Anterior cingulate cortex (tissue), 58 donors: ENCODE data around the gene TMCC2.
A peak's percentile ranks its signal among the peaks of the same experiment; 100 is the strongest.
"Not testable (repeated sequence)": the region's sequence is repeated elsewhere in the genome, so short reads cannot be mapped to it uniquely, and the experiment has no call there.

Source experiments
- DNase-seq, 58 donors: peaks; one replicate each; lab custom pipeline; 2025; lab: John Stamatoyannopoulos, UW

Gene TMCC2

DNA sequence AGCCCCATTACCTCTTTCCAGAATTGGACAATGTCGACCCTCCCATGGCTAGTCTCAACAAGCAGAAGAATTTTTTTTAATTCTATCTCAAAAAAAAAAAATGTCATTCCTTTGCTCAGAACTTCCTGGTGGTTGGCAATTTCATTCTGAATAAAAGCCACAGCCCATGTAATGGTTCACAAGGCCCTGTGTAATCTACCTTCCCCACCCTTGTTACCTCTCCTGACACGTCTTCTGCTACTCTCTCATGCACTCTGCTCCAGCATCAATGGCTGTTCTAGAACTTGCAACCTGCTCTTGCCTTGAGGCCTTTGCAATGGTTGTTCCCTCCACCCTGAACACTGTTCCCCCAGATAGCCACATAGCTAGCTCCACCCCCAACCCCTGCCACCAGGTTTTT is 68.4 kb downstream of the TMCC2 start:
- DNase-seq: no peak

DNA sequence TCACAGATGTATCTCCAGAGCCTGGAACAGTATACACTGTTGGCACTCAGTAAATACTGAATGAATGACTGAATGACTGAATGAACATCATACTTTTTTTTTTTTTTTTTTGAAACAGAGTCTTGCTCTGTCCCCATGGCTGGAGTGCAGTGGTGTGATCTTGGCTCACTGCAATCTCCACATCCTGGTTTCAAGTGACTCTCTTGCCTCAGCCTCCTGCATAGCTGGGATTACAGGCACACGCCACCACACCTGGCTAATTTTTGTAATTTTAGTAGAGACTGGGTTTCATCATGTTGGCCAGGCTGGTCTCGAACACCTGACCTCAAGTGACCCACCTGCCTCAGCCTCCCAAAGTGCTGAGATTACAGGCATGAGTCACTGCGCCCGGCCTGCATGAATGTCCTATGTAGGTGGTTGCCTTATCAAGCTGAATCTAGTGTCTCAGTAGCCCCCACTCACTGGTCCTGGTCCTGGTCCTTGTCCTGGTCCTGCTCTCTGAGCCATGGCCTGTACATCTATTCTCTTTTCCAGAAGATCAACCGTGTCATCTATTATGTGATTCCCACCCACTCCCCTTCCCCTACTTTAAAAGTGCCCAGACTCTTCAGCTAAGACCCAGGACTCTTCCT is 69.9 kb downstream of the TMCC2 start:
- not testable (repeated sequence) for DNase-seq

DNA sequence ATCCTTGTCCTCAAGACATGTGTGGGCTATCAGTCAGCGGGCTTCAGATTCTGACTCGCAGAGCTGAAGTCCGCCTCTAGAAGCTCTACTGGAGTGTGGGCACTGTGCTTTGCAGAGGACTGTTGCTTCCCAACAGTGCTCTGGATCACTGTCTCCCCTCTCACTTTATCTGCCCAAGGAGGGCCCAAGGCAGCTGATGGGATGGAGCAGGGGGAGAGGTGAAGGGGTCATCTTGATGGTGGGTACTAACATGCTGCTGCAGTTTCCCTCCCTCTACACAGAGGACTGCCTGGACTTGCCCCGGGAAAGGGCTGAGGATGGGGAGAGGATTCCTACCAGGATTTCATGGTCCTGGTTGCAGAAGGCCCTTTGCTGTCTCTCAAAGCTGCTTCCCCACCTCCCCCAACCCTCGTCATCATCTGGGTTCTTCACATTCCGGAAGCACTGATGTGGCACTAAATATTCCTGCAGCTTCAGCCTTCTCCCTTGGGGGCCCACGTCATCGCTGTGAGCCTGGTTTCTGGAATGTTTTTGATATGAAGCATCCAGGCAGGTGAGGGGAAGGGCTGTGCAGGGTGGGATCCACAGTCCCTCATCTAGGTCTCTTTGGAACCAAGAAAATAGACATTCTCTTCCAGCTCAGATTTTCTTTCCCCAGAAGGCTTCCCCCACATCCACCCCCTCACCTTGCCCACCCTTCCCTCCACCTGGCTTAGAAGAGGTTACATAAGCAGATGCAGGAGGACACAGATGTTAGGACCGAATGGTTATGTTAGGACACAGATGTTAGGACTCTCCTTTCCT is 70.6 kb downstream of the TMCC2 start:
- peak in 1 of 58 donors; percentile 26 for DNase-seq

DNA sequence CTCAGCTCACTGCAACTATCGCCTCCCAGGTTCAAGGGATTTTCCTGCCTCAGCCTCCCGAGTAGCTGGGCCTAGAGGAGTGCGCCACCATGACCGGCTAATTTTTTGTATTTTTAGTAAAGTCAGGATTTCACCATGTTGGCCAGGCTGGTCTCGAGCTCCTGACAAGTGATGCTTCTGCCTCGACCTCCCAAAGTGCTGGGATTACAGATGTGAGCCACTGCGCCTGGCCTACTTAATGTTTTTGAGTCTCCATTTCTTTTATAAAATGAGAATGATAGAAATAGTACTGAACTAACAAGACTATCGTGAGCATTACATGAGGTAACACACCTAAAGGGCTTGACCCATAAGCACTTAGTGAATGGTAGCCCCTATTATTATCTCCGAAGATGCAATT is 72.4 kb downstream of the TMCC2 start:
- DNase-seq: no peak

DNA sequence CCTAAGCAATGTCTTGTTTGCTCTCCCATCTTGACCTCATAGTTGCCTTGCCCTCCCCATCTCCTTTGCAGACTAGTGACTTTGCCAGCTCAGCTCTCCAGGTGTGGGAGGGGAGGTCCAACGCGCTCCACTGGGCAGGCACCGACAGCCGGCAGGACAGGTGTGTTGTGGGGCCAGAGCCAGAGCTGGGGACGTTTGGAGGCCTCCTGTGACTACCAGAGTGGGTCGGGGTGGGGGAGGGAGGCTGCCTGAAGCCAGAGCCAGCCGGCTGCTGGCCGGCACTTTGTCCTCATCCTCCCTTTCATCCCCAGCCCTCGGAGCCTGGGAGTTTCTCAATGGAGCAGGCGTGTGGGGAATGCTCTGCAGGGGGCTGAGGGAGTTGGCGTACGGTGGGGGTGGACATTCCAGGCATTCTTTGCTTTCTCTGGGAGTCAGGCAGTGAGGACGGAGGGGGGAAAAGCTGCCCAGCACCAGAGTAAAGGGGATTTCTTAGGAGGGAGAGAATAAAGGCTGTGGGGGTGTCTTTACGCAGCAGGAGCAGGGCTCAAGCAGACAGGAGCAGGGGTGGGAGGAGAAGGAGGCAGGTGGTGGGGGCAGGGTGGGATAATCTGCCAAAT is 73.6 kb downstream of the TMCC2 start:
- DNase-seq: peak in 6 of 58 donors; percentile 12 to 60 (median 22)

DNA sequence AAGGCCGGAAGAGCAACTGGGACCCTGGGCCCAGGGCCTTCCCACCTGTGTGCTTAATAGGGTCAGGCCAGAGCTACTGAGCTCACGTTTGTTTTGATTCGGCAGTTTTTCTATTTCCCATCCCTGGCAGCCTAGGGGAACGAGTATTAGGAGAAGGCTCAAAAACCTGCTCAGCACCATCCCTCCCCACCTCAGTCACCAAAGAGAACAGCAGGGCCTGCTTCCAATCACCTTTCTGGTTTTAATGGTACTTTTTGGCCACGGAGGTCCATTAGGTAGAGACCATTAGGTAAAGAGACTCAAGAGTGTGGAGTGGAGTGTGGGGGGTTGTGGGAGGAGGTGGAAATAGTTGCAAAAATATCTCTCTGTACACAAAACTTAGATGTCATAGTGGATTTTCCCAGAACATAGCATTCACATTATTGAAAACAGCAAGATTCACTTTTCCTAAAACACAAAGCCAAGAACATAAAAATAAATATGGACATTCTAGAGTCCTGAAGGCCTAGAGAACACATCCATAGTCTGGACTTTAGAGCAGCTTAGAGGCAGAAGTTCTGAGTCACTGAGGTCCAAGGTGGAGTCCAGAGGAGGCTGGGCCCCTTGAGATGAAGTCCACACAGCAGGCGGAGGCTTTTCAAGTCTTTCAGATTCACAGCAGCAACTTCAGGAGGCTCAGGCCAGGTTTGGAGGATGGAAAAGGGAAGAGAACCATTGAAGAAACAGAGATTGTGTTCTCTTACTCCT is 74.3 kb downstream of the TMCC2 start:
- DNase-seq: no peak

DNA sequence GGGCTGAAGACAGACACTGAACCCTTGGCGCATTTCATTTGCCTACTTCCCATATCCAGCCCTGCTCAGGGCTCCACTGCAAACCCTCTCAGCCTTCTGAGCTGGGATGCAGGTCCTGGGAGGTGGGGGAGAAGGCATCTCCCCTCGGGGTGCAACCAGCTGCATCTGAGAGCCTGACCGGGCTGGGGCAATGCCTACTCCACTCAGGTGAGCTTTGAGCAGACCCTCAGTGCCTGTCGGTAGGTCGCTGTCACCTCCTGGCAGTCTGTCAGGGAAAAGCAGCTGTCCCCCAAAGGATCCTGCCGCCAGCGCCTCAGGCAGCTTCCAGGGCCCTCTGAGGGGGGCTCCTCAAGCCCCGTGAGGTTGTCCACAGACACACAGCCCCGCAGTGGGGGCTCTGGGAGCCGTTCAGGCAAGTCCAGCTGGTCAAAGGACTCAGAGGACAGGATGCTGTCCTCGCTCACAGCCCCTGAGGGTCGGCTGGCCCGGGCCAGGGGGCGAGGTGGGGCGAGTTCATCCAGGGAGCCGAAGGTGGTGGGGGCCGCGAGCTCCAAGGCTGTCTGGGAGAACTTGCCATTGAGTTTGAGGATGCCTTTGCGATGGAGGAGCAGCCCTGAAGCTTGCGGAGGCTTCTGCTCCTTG is 75.6 kb downstream of the TMCC2 start:
- no peak for DNase-seq

DNA sequence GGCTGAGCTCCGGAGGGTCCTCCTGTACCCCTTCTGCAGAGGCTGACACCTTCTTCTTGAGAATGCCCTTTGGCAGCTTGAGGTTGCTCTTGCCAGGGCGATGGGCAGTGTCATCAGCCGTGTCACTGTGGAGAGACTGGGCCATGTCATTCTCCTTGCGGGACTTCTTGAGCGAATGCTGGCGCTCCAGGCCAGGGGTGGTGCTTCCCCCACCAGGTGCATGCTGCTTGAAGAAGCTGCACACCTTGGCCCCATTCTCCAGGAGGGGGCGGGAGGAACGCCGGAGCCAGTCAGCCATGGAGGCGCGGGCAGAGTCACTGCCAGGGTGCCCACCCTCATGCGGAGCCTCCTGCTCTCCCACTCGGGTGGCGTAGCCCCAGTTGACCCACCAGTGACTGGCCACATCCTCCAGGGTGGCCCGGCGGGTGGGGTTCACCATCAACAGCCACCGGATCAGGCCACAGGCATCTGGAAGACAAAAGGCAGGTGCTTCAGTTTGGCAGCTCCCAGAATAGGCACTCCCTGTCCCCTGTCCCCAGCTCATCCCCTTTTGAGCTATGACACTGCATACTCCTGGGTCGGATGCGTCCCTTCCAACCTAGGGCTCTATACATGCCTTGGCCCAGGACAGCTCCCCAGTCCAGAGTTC is 76.4 kb downstream of the TMCC2 start:
- DNase-seq: no peak

DNA sequence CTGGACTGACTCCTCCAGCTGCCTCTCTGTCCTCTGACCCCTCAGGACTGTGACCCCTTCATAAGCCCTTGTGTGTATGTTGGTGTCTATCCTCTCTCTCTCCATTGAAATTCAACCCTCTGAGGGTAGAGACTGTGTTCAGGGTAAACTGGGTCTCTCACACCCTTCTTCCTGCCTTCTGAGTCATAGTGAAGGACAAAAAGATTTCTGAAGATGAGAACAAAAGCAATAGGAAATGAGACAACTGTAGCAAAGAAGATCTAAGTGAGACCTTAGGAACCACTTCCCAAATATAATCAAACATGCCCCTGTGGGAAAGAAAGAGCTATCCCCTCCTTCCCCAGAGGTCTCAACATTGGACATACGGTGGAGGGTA is 76.9 kb downstream of the TMCC2 start:
- DNase-seq: no peak

DNA sequence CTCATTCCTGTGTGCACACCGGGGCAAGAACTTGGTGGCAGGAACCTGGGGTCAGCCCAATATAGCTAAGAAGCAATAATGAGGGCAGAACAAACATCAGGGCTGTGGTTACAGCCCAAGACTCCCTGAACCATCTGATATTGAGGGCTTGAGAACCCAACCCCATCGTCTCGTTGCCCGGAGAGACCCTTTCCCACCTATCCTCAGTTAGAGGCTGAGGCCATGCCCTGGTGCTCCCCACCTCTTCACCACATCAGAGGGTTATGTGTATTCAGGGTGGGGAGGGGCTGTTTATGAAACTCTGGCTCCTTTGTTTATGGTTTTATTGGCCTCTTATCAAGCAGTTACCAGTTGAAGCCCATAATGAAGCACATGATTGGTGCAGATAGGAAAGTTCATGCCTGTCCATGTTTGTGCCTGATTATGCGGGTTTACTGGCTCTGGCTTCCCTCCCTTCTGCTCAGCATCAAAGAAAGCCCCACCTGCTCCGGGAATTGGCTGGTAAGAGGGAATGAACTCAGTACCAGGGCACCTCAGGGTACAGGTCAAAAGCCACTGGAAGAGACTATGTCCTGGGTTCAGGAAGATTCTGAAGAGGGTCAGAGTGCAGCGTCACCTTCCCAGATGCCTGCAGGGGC is 79.3 kb downstream of the TMCC2 start:
- DNase-seq: no peak

DNA sequence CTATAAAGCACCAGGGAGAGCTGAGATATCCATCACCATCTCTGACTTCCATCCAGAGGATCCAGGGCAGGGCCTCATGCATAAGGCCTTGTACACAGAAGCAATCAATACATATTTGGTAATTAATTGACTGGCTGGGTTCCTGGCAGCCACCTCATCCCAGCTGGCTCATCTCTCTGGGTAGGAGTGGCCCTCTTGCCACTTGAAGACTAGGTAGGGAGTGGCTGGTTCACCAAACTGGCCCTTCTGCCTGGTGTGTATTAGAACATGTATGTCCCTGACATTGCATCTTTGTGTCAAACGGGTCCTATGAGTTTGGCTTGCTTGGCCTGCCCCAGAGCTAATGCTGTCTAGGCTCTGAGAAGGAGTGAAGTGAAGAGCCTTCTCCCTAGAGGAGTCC is 82.0 kb downstream of the TMCC2 start:
- no peak for DNase-seq

DNA sequence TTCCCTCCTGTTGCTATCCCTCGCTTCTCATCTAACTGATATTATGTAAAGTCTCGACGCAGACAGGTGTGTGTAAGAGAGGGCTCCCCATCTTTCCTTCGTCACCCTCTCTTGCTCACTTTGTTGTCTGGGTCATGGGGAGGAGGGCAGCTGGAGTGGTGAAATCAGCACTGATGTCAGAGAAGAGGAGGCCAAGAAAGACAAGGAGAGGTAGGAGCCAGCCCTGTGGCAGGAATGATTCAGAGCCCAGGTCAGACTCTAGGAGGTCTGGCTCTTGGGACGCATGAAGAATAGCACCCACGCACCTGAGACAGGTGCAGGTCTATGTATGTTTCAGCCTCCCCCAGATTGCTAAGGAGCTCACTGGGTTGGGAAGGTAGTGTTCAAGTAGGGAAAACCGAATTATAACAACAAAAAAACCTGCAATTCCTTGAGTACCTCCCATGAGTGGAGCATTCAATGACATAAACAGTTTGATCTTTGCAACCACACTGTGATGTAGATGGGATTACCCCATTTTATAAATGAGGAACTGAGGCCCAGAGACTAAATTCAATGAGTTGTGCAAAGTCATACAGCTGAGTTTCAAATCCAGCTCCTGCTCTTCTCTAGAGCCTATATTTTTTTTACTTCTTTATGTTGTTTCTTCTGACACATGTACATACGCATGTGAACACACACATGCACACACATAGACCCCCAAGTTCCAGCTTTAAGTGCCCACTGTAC is 83.4 kb downstream of the TMCC2 start:
- DNase-seq: no peak

DNA sequence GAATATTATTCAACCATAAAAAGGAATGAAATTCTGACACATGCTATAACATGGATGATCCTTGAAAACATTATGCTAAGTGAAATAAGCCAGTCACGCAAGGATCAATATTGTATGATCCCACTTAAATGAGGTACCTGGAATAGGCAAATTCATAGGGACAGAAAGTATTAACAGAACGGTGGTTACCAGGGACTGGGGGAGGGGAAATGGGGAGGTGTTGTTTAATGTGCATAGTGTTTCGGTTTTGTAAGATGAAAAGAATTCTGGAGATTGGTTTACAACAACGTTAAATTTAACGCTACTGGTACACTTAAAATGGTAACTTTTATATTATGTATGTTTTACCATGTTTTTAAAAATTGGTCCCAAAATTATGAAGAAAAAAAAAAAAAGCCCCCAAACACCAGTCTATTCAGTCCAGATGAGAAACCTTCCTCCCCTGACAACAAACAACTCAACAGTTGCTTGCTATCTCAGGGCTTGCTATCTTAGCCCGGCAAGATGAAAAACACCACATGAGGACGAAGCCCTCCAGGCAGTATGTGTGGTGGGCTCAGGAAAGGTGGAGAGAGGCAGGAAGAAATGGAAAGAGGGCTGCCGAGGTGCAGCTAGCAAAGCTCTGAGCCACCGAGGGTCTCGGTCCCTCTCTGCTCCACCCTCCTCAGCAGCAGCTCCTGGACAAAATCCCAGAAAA is 85.3 kb downstream of the TMCC2 start:
- DNase-seq: no peak

DNA sequence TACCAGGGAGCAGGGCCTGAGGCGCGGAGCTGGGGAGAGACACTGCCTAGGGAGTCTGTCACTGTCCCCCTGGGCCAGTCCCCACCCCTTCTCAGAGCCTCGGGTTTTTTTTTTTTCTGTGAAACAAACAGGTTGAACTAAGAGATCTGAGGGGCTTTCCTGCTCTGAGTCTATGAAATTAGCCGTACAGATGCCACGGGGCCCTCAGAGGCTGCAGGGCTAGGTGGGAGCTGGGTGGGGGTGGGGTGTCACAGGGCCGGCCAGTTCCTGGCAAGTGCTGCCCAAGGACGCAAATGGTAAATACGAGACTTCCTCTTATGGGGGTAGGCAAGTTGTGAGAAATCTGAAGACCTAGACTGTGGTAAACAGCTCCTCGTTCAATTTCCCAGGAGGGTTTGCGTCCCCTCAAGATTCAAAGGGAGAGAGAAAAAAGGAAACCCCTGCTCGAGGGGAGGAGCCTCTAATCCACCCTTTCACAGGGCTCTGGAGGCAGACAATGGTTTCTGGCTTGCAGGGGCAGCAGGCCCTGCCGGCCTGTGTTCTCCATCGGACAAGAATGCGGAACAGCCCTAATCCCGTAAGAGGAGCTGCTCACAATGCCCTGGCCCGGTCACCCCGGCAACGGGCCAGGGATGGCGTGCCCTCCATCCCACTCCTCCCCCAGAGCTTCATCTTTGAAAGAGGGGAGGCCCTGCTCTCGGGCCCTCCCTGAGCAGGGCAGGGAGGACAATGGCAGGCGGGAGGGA is 86.0 kb downstream of the TMCC2 start:
- DNase-seq: peak in 42 of 58 donors; percentile 2 to 71 (median 32)

DNA sequence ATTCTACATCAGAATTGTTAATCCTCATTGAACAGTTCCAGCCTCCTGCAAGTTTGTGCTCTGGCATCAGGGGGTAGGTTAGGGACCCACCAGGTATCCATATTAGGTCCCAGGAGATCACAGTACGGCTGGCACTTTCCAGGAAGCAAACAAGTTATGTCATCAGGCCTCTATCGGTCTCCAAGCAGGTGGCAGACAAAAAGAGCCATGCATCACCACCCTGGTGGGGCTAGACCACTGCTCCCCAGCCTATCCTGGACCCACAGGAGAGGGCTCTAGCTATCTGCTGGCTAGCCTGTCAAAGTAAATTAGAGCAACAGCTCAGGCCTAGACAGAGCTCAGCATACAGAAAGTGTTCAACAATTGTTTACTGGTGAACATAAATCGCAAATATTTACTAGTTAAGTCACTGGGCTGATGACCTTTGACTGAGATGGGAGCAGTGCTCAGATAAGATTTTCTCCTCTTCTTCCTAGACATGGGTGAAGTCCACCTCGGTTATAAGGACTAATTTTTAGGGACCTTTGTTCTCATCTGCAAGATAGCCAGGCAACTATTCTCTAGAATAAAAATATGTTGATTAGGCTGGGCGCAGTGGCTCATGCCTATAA is 87.4 kb downstream of the TMCC2 start:
- DNase-seq: no peak

DNA sequence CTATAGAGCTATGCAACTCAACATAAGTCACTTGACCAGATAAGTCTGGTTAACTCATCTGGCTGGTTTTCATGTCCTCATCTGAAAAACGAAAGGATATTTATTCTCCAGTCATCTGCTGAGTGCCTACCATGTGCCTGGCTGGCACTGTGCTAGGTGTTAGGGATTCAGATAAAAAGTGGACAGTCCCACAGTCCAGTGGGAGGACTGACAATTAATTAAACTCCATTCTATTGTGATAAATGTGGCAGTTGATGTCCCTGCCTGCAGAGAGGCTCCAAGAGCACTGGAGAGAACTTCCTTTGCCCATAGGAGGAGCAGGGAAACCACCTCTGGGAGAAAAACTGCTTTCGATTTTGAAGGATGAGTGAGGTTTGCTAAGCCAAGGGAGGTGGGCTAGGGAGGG is 88.4 kb downstream of the TMCC2 start:
- DNase-seq: no peak

DNA sequence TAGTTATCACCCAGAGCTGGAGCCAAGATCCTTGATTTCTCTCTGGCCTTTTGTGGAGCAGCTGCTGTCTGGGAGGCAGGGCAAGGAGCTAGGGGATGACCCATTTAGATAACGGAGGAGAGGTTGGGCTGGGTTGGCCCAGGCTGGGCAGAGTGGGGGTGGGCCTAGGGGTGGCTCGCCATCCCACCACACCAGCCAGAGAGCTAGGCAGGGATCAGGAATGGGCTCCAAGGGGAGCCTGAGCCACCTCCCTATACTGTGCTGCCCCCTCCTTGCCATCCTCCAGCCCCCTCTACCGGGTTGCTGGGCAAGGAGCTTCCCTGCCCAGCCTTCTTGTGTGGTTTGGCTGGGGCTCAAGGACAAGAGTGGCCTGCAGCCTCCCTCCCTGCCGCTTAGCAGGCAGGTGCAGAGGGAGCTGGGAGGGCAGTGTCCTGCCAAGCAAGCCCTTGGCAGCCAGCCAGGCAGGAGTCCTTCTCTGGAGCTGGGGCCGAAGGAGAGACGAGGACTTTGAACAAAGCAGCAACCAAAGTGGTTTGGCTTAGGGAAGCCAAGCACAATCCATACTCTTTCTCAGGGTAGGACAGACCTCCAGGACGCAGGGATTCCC is 89.7 kb downstream of the TMCC2 start:
- DNase-seq: peak in 39 of 58 donors; percentile 4 to 77 (median 33)
